OCI-LY3 (cell line): Measurements from ENCODE around the gene MERTK.

Experiments used
- H2AFZ ChIP-seq: fragments of 200-600, 300-600 bp; shearing (Covaris generic); 2 replicates; pipeline ENCODE4 v1.6.0; 2014; ENCODE audit warnings: antibody characterized with exemption, low read depth, low read length
- H3K27ac ChIP-seq: fragments of 200-600, 300-600 bp; sonication (generic); 2 replicates; pipeline ENCODE4 v1.5.1; 2014; ENCODE audit warnings: mild to moderate bottlenecking, low read length, moderate library complexity, mixed read lengths
- H3K27me3 ChIP-seq: fragments of 200-600, 300-600 bp; sonication (generic); 2 replicates; pipeline ENCODE4 v1.6.1; 2014; ENCODE audit warnings: low read depth, low read length, mixed read lengths
- H3K36me3 ChIP-seq: fragments of 200-600, 300-600 bp; sonication (generic); replicated peaks from 2 replicates; pipeline ENCODE3; 2014; ENCODE audit warnings: low read depth, low read length, mixed read lengths
- H3K4me1 ChIP-seq: fragments of 300-600, 200-600 bp; sonication (generic); 2 replicates; pipeline ENCODE4 v1.6.1; 2014; ENCODE audit warnings: low read length, mixed read lengths
- H3K4me2 ChIP-seq: fragments of 200-600, 300-600 bp; sonication (generic); 2 replicates; pipeline ENCODE4 v1.6.1; 2014; ENCODE audit warnings: low read length, mixed read lengths
- H3K4me3 ChIP-seq: fragments of 300-600, 200-600 bp; sonication (generic); 2 replicates; pipeline ENCODE4 v1.5.1; 2014; ENCODE audit warnings: antibody characterized with exemption, mild to moderate bottlenecking, low read length, moderate library complexity
- H3K79me2 ChIP-seq: fragments of 300-600, 200-600 bp; shearing (Covaris generic); 2 replicates; pipeline ENCODE4 v1.6.1; 2014; ENCODE audit warnings: mild to moderate bottlenecking, low read length, mixed read lengths
- H3K9ac ChIP-seq: fragments of 300-600, 200-600 bp; shearing (Covaris generic); 2 replicates; pipeline ENCODE4 v1.6.0; 2014; ENCODE audit warnings: mild to moderate bottlenecking, low read length, moderate library complexity
- H3K9me3 ChIP-seq: fragments of 200-600, 300-600 bp; shearing (Covaris generic); 2 replicates; pipeline ENCODE4 v1.6.1; 2014; ENCODE audit warnings: low read length, mixed read lengths; ENCODE audit not compliant: insufficient read depth
- H4K20me1 ChIP-seq: fragments of 200-600, 300-600 bp; sonication (generic); 2 replicates; pipeline ENCODE4 v1.6.1; 2016; ENCODE audit warnings: low read length, mixed read lengths; ENCODE audit not compliant: insufficient read depth
- CTCF ChIP-seq: fragments of 200-600, 300-600 bp; sonication (generic); IDR thresholded peaks from 2 replicates; pipeline ENCODE4 v1.5.1; 2014; ENCODE audit warnings: antibody characterized with exemption, low read length, low read depth
- EZH2phosphoT487 ChIP-seq: fragments of 200-600 bp; shearing (Covaris generic); IDR thresholded peaks from 2 replicates; pipeline ENCODE4 v1.6.1; 2018; ENCODE audit warnings: antibody characterized with exemption, mixed run types, low read depth

The MERTK gene

DNA sequence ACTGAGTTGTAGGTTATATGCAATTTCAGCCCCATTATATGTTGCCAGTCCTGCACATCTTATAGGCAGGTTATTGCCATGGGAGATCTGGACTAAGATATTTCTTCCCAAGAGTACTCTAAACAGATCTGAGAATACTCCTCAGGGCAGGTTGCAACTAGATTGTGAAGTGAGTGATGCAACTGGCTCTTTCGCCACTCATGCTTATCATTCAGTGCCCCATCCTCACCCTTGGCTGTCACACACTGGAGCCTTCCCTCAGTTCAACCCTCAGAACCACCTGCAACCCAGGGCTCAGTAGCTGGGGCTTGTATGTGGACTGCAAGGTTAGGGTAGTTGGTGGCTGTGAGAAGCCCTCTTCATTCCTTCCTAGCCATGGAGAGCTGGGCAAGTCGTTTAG lies 14.1 kb downstream of the MERTK start:
- no peak overlapping the region for H3K4me2 ChIP-seq
- no peak overlapping the region for H3K9ac ChIP-seq
- H3K79me2 ChIP-seq, result no peaks in the 10 kb centered on the region
- H3K27me3 ChIP-seq, result no peaks in the 10 kb centered on the region
- no peak overlapping the region for H3K4me3 ChIP-seq
- peaks cover 10% of the 10 kb centered on the region for H3K4me1 ChIP-seq
- no peaks in the 10 kb centered on the region for H4K20me1 ChIP-seq
- no peak overlapping the region for H3K27ac ChIP-seq
- H3K36me3 ChIP-seq, result no peaks in the 10 kb centered on the region
- no peak overlapping the region for H2AFZ ChIP-seq
- H3K9me3 ChIP-seq, result no peaks in the 10 kb centered on the region
- TF ChIP-seq CTCF, result no peak
- TF ChIP-seq EZH2phosphoT487, result no peak

GRCh38 chr2:111917106-111917505 lies 18.7 kb downstream of the MERTK start:
- H3K9me3 ChIP-seq, result no peaks in the 10 kb centered on the region
- H3K9ac ChIP-seq, result no peak overlapping the region
- no peak overlapping the region for H3K4me3 ChIP-seq
- no peaks in the 10 kb centered on the region for H3K27me3 ChIP-seq
- no peaks in the 10 kb centered on the region for H3K36me3 ChIP-seq
- H3K4me2 ChIP-seq, result no peak overlapping the region
- no peak overlapping the region; the same call in 1 of the 2 replicates for H2AFZ ChIP-seq
- no peaks in the 10 kb centered on the region for H4K20me1 ChIP-seq
- TF ChIP-seq EZH2phosphoT487 (no peak), CTCF (no peak)
- H3K27ac ChIP-seq, result no peak overlapping the region
- no peaks in the 10 kb centered on the region for H3K79me2 ChIP-seq
- H3K4me1 ChIP-seq, result no peaks in the 10 kb centered on the region

DNA sequence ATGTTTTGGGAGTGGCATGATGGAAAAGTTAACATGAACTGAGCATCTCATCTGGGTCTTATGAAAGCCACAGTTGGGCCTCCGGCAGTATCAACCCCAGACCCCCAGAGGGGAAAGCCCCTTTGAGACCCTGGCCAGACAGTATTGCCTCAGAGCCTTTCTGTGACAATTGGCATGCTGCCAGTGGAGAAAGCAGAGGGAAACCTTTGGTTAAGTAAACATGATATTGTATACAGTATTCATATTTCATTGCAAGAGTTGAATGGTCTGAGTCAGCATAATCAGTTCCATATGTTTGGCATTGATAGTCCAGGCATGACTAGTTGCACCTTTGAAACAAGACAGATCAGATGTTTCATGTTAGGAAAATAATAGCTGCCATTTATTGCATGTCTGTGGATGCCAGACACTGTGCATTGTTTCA lies 20.0 kb downstream of the MERTK start:
- Histone ChIP-seq H4K20me1 (no peaks in the 10 kb centered on the region), H3K9me3 (no peaks in the 10 kb centered on the region), H3K9ac (no peak overlapping the region), H3K27ac (no peak overlapping the region), H3K4me1 (no peaks in the 10 kb centered on the region), H3K4me2 (no peak overlapping the region), H3K36me3 (no peaks in the 10 kb centered on the region), H3K79me2 (no peaks in the 10 kb centered on the region), H3K27me3 (no peaks in the 10 kb centered on the region), H2AFZ (no peak overlapping the region), H3K4me3 (no peak overlapping the region)
- TF ChIP-seq CTCF, result no peak
- no peak for TF ChIP-seq EZH2phosphoT487

GRCh38 chr2:111919365-111919764 lies 21.0 kb downstream of the MERTK start:
- Histone ChIP-seq H3K27ac (no peak overlapping the region), H2AFZ (no peak overlapping the region), H3K4me1 (no peaks in the 10 kb centered on the region), H3K9ac (no peak overlapping the region), H3K4me3 (no peak overlapping the region), H3K36me3 (no peaks in the 10 kb centered on the region), H3K79me2 (no peaks in the 10 kb centered on the region), H3K27me3 (no peaks in the 10 kb centered on the region), H3K4me2 (no peak overlapping the region), H4K20me1 (no peaks in the 10 kb centered on the region), H3K9me3 (no peaks in the 10 kb centered on the region)
- TF ChIP-seq CTCF (peak; percentile 20), EZH2phosphoT487 (no peak)
